Ishikawa (cell line): ENCODE measurements around the gene ARNT2.

Experiments
- CEBPB ChIP-seq: IDR thresholded peaks from 2 replicates; pipeline ENCODE4 v1.6.1; 2012
- CREB1 ChIP-seq: IDR thresholded peaks from 2 replicates; pipeline ENCODE4 v1.6.1; 2012; ENCODE audit warnings: low read depth
- EGR1 ChIP-seq: IDR thresholded peaks from 2 replicates; pipeline ENCODE4 v1.6.1; 2012
- EP300 ChIP-seq: IDR thresholded peaks from 2 replicates; pipeline ENCODE4 v1.6.1; 2012; ENCODE audit warnings: borderline replicate concordance
- FOXM1 ChIP-seq: IDR thresholded peaks from 2 replicates; pipeline ENCODE4 v1.6.1; 2012; ENCODE audit warnings: low read depth, borderline replicate concordance
- MAX ChIP-seq: IDR thresholded peaks from 2 replicates; pipeline ENCODE4 v1.6.1; 2012
- NFIC ChIP-seq: IDR thresholded peaks from 2 replicates; pipeline ENCODE4 v1.6.1; 2012
- RAD21 ChIP-seq: IDR thresholded peaks from 2 replicates; pipeline ENCODE4 v1.6.1; 2012; ENCODE audit warnings: low read depth
- REST ChIP-seq: IDR thresholded peaks from 2 replicates; pipeline ENCODE4 v1.6.1; 2012; ENCODE audit warnings: low read depth, mild to moderate bottlenecking
- TAF1 ChIP-seq: IDR thresholded peaks from 2 replicates; pipeline ENCODE4 v1.6.1; 2012; ENCODE audit warnings: low read depth, mild to moderate bottlenecking
- TCF12 ChIP-seq: IDR thresholded peaks from 2 replicates; pipeline ENCODE4 v1.6.1; 2012; ENCODE audit warnings: low read depth
- TEAD4 ChIP-seq: IDR thresholded peaks from 2 replicates; pipeline ENCODE4 v1.6.1; 2012
- USF1 ChIP-seq: IDR thresholded peaks from 2 replicates; pipeline ENCODE4 v1.6.1; 2012
- YY1 ChIP-seq: IDR thresholded peaks from 2 replicates; pipeline ENCODE4 v1.6.1; 2012; ENCODE audit warnings: low read depth
- ZBTB7A ChIP-seq: IDR thresholded peaks from 2 replicates; pipeline ENCODE4 v1.6.1; 2012; ENCODE audit warnings: low read depth

ARNT2 gene

GRCh38 chr15:80559320-80559693, 155.1 kb downstream of the ARNT2 start:
- TF ChIP-seq EGR1 = no peak
- no peak for TF ChIP-seq RAD21
- TF ChIP-seq EP300 = no peak
- TF ChIP-seq REST = no peak
- no peak for TF ChIP-seq USF1
- TF ChIP-seq NFIC = no peak
- no peak for TF ChIP-seq CREB1
- TF ChIP-seq TCF12 = no peak
- TF ChIP-seq CEBPB = no peak

- no peak for TF ChIP-seq REST
- no peak for TF ChIP-seq MAX
- no peak for TF ChIP-seq YY1
- no peak for TF ChIP-seq TAF1
- TF ChIP-seq CEBPB = no peak
Measured at GRCh38 chr15:80559761-80560160, 155.6 kb downstream of the ARNT2 start.

- TF ChIP-seq TEAD4 (no peak), NFIC (no peak), TCF12 (no peak), YY1 (no peak), CREB1 (no peak), TAF1 (no peak), REST (no peak), RAD21 (no peak), ZBTB7A (no peak), MAX (no peak)
Measured at GRCh38 chr15:80560601-80561400, 156.6 kb downstream of the ARNT2 start.

- TF ChIP-seq RAD21 (no peak), FOXM1 (no peak), ZBTB7A (no peak), CREB1 (no peak), TAF1 (no peak), REST (no peak), EP300 (no peak), CEBPB (no peak), TCF12 (no peak), TEAD4 (no peak), YY1 (no peak)
Measured at GRCh38 chr15:80561500-80561899, 157.3 kb downstream of the ARNT2 start.
